GM12878 (cell line): Measurements from ENCODE around the gene TM9SF4. TPM values are rescaled to one million over a fixed set of nuclear protein-coding genes. Genes with fewer than 3 reads are reported as not detected.

ENCODE experiments used
- ATAC-seq: fragments of 200-7000 bp; cut with Tn5 transposase; 3 replicates; pipeline ENCODE4 v1.9.1; 2020; ENCODE audit warnings: mild to moderate bottlenecking, moderate library complexity
- BruUV-seq: library from RNA; stranded (reverse); fragments of 400-500 nt; replicated peaks from 2 replicates; lab custom pipeline; 2021; lab: Mats Ljungman, UMichigan
- CTCF ChIA-PET: fragments of 300-600 bp; sonication (Branson Sonifier 250); formaldehyde crosslinking; extraction: SDS; loops from one replicate; lab custom pipeline; 2021; ENCODE audit warnings: inconsistent platforms; lab: Yijun Ruan, JAX
- POLR2A ChIA-PET: fragments of 350-600 bp; formaldehyde crosslinking; extraction: SDS; loops from one replicate; lab custom pipeline; 2021; ENCODE audit warnings: inconsistent platforms; lab: Charles Lee
- RAD21 ChIA-PET: fragments of 300-600 bp; sonication (Branson Sonifier 250); formaldehyde crosslinking; loops from one replicate; lab custom pipeline; 2023; ENCODE audit warnings: antibody characterized with exemption; ENCODE audit not compliant: unreplicated experiment; lab: Charles Lee
- SMC1A ChIA-PET: fragments of 300-600 bp; sonication (Branson Sonifier 250); formaldehyde crosslinking; loops from one replicate; lab custom pipeline; 2023; ENCODE audit not compliant: unreplicated experiment, uncharacterized antibody; lab: Charles Lee
- DNase-seq: peaks from one replicate; pipeline ENCODE4 v3.0.0-alpha.2; 2011; ENCODE audit warnings: low read depth, low spot score
- FAIRE-seq: peaks from 3 replicates; lab custom pipeline; 2011; peaks lifted over from hg19 to GRCh38; lab: Jason Lieb, UNC
- H2AFZ ChIP-seq: 2 replicates; pipeline ENCODE4 v1.6.0; 2011; ENCODE audit warnings: low read depth, low read length, control low read depth; ENCODE audit not compliant: control insufficient read depth
- H3K27ac ChIP-seq: 2 replicates; pipeline ENCODE4 v1.5.1; 2011; ENCODE audit warnings: control low read depth; ENCODE audit not compliant: control insufficient read depth, insufficient read depth
- H3K27me3 ChIP-seq, 2 experiments: replicated peaks in 1 of 2; 2 replicates each; pipeline versions ENCODE4 v1.6.0 to v1.6.1; 2011; ENCODE audit warnings: low read length in 1 of 2; ENCODE audit not compliant: control insufficient read depth in 2 of 2, insufficient read depth in 2 of 2
- H3K36me3 ChIP-seq, 2 experiments: 2 replicates each; pipeline ENCODE4 v1.5.1; 2011; ENCODE audit warnings: low read length in 1 of 2; ENCODE audit not compliant: control insufficient read depth in 2 of 2, insufficient read depth in 2 of 2
- H3K4me1 ChIP-seq: 2 replicates; pipeline ENCODE4 v1.6.1; 2011; ENCODE audit warnings: mild to moderate bottlenecking, low read length, moderate library complexity, mixed read lengths; ENCODE audit not compliant: control insufficient read depth, insufficient read depth
- H3K4me2 ChIP-seq: 2 replicates; pipeline ENCODE4 v1.6.0; 2011; ENCODE audit warnings: control low read depth; ENCODE audit not compliant: control insufficient read depth, insufficient read depth
- H3K4me3 ChIP-seq: fragments of 200-600 bp; sonication (generic); 2 replicates; pipeline ENCODE4 v1.5.1; 2016
- H3K79me2 ChIP-seq: 2 replicates; pipeline ENCODE4 v1.6.0; 2011; ENCODE audit warnings: low read length; ENCODE audit not compliant: control insufficient read depth, insufficient read depth
- H3K9ac ChIP-seq: 2 replicates; pipeline ENCODE4 v1.8.0; 2011; ENCODE audit warnings: low read length, control low read depth, mixed read lengths; ENCODE audit not compliant: control insufficient read depth, insufficient read depth
- H3K9me3 ChIP-seq: replicated peaks from 3 replicates; pipeline ENCODE4 v1.5.1; 2011; ENCODE audit warnings: mild to moderate bottlenecking, low read length; ENCODE audit not compliant: control insufficient read depth, insufficient read depth
- H4K20me1 ChIP-seq: 2 replicates; pipeline ENCODE4 v1.6.0; 2011; ENCODE audit not compliant: control insufficient read depth, insufficient read depth
- ASH2L ChIP-seq: fragments of 300-600, 200-600 bp; sonication (generic); IDR thresholded peaks from 2 replicates; pipeline ENCODE4 v1.6.1; 2017; ENCODE audit warnings: low read depth, mild to moderate bottlenecking, borderline replicate concordance
- CHD1 ChIP-seq: IDR thresholded peaks from 2 replicates; pipeline ENCODE4 v1.6.1; 2012; ENCODE audit warnings: low read depth, low read length, improper control_type of control experiment
- FOXM1 ChIP-seq: IDR thresholded peaks from 2 replicates; pipeline ENCODE4 v1.6.1; 2012; ENCODE audit warnings: low read depth, mild to moderate bottlenecking, inconsistent platforms, low read length, moderate library complexity
- JUNB ChIP-seq: IDR thresholded peaks from 2 replicates; pipeline ENCODE4 v1.6.1; 2016; ENCODE audit warnings: antibody characterized with exemption, mild to moderate bottlenecking
- NFXL1 ChIP-seq: fragments of 450-650 bp; IDR thresholded peaks from 2 replicates; pipeline ENCODE4 v1.6.1; 2017; ENCODE audit warnings: antibody characterized with exemption, mild to moderate bottlenecking, borderline replicate concordance
- SKIL ChIP-seq: fragments of 450-650 bp; IDR thresholded peaks from 2 replicates; pipeline ENCODE4 v1.6.1; 2017; ENCODE audit warnings: mild to moderate bottlenecking, low read depth, inconsistent platforms; ENCODE audit not compliant: poor library complexity, severe bottlenecking
- TAF1 ChIP-seq: IDR thresholded peaks from 2 replicates; pipeline ENCODE4 v1.6.1; 2011; ENCODE audit warnings: mild to moderate bottlenecking, low read depth, low read length, borderline replicate concordance
- TCF7 ChIP-seq: IDR thresholded peaks from 2 replicates; pipeline ENCODE4 v1.6.1; 2014; ENCODE audit warnings: antibody characterized with exemption, borderline replicate concordance
- ZNF622 ChIP-seq: fragments of 450-650 bp; IDR thresholded peaks from 2 replicates; pipeline ENCODE4 v1.6.1; 2017; ENCODE audit warnings: mild to moderate bottlenecking, inconsistent platforms
- WGBS: methylation state at CpG from one replicate; pipeline ENCODE4 v1.1.6; 2016; ENCODE audit warnings: low lambda C conversion rate; ENCODE audit not compliant: insufficient replicate concordance, insufficient coverage; ENCODE audit errors: missing lambda C conversion rate; 5-methylcytosine and 5-hydroxymethylcytosine counted together
- in situ Hi-C: fragments of 300-500 bp; cut with MboI; formaldehyde crosslinking; loops from 9 replicates; pipeline ENCODE4 v1.14.3; 2018; ENCODE audit warnings: mixed read lengths
- intact Hi-C: fragments of 100-400 bp; cut with micrococcal nuclease; formaldehyde crosslinking; loops from one replicate; pipeline ENCODE4 v1.14.2; 2022; ENCODE audit not compliant: unreplicated experiment
- polyA plus RNA-seq, 11 experiments: library from polyadenylated mRNA; depleted of rRNA in 4 of 11; unstranded in 6 of 11; stranded (reverse) in 5 of 11; fragments of >200 nt; fragmentation: Nextera tagmentation in 4 of 11; fragmentation: Illumina TruSeq in 1 of 11; extraction: Ambion mirVana in 4 of 11; extraction: Trizol in 1 of 11; gene quantifications; 1 replicate in 1 of 11; 2 replicates in 10 of 11; pipeline versions ENCODE4 v1.2.1 to v1.2.3, GENCODE V29; 2011 to 2016; ENCODE audit warnings: inconsistent platforms in 2 of 11, missing spikeins in 2 of 11, low read depth in 1 of 11
- total RNA-seq, 4 experiments: library from RNA; depleted of rRNA in 3 of 4; stranded (reverse); fragments of >200 nt in 3 of 4; fragmentation: Illumina TruSeq in 1 of 4; extraction: Trizol in 1 of 4; gene quantifications; 2 replicates each; pipeline versions ENCODE4 v1.2.1 to v1.2.3, GENCODE V29; 2013 to 2021

The TM9SF4 gene
- total and polyA plus RNA-seq, 10 of the 15 experiments (the other 5 are each of a cell fraction or from before 2014, with no cell fraction given), result 8.5 to 47.8 (median 24.3) TPM

DNA sequence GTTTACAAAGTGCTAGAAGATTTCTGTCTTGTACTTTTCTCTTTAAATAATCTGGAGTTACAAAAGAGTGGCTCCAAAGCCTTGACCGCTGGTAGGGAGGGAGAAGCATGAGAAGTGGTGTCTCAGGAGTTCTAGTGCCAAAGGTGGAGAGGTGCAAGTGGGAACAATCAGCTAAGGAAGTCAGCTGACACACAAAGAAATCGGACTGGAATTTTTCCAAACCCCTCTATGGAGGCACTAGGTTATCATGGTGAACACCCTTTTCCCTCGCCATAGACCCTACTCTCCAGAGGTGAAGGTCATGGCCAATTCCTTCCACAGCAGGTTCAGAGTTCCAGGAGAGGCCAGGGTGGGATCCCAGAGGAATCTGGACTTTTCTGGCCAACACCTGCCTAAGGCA is 83.2 kb downstream of the TM9SF4 start:
- Histone ChIP-seq H4K20me1 (no peaks in the 10 kb centered on the region; the same call in 1 of the 2 replicates), H3K4me3 (no peak overlapping the region), H3K9ac (no peak overlapping the region), H3K27me3 (no peaks in the 10 kb centered on the region), H2AFZ (no peak overlapping the region), H3K4me1 (no peaks in the 10 kb centered on the region), H3K4me2 (no peak overlapping the region), H3K9me3 (no peaks in the 10 kb centered on the region), H3K79me2 (no peaks in the 10 kb centered on the region), H3K36me3 (peaks cover 19 to 24% of the 10 kb centered on the region in 2 experiments), H3K27ac (no peak overlapping the region)
- POLR2A ChIA-PET, result no interaction called here
- RAD21 ChIA-PET, result no interaction called here
- FAIRE-seq (no peak), ATAC-seq (no peak), DNase-seq (no peak)
- TF ChIP-seq TAF1 (no peak), ASH2L (no peak), FOXM1 (no peak), JUNB (no peak), CHD1 (no peak), TCF7 (no peak), SKIL (no peak), NFXL1 (no peak), ZNF622 (no peak)
- intact Hi-C loops (no loop called here), in situ Hi-C loops (no loop called here)
- SMC1A ChIA-PET, result interaction anchor here (0.9 to 2.5 kb wide), 2 partner anchors 11 to 12 kb away, joined by 3 to 5 read pairs; no protein-coding TSS in a partner anchor
- BruUV-seq, result TSS peak; percentile 13
- CTCF ChIA-PET, result interaction anchor here (1.1 kb wide), 1 partner anchor 158 kb away, joined by 3 read pairs; no protein-coding TSS in a partner anchor
- WGBS, result 86% methylated on average over 3 of the region's 3 CpGs
